Hematopoietic multipotent progenitor cell treated with erythropoietin and hydrocortisone succinate and interleukin-3 and kit ligand, for 17 days (in vitro differentiated cells): ENCODE results near the gene ING4.
"Not testable (repeated sequence)": the region's sequence is repeated elsewhere in the genome, so short reads cannot be mapped to it uniquely, and the experiment has no call there.

Experiments
- DNase-seq: peaks from one replicate; pipeline ENCODE4 v3.0.0-alpha.2; 2015; ENCODE audit warnings: low spot score

Gene ING4

DNA sequence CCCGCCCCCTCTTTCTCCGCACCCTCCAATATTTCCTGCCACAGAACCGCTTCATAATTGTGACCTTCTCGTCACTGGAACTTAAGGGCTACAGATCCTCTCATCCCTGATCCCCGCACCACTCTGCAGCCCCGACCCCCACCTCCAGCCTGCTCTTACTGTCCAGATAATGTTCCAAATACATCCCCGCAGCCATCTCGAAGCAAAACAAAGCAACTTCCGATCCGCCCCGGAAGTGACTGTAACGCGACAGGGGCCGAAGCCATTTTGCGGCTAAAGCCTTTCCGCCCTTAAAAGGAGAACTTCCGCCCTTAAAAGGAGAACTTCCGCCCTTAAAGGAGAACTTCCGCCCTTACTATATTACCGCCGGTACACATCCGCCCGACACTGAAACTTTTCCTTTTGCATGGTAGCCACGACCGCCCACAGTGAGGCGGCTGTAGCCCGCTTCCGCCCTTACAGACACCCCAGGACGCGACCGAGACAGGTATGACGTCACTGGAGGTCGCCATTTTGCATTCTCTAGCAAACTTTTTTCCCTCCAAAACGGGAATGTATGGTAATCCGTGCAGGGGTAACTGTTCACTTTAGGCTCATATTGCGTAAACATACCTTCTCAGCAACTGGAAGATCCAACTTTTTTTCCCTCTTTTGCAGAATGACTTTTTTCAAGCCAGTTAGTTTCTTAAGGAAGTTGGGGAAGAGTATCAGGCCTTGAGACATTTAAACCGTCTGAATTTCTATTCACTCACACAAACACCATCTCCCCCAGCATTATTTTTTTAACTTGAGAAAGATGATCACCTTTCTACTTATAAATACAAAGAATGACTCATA lies at the start of gene ING4:
TSS of gene ING4 (minus strand) at position 214 of the 837 bp plus-strand sequence. CDS start at position 196, 18 bp downstream.
- DNase-seq = peak; percentile 99

DNA sequence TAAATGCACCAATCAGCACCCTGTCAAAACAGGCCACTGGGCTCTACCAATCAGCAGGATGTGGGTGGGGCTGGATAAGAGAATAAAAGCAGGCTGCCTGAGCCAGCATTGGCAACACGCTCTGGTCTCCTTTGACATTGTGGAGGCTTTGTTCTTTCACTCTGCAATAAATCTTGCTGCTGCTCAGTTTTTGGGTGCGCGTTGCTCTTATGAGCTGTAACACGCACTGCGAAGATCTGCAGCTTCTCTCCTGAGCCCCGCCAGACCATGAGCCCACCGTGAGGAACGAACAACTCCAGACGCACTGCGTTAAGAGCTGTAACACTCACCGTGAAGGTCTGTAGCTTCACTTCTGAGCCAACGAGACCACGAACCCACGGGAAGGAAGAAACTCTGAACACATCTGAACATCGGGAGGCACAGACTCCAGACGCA lies 46.1 kb upstream of the ING4 start:
- no peak for DNase-seq

DNA sequence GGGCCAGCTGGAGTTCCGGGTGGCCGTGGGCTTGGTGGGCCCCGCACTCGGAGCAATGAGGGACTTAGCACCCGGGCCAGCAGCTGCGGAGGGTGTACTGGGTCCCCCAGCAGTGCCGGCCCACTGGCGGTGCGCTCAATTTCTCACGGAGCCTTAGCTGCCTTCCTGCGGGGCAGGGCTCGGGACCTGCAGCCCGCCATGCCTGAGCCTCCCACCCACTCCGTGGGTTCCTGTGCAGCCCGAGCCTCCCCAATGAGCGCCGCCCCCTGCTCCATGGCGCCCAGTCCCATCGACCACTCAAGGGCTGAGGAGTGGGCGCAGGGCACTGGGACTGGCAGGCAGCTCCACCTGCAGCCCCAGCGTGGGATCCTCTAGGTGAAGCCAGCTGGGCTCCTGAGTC lies 45.4 kb upstream of the ING4 start:
- not testable (repeated sequence) for DNase-seq

DNA sequence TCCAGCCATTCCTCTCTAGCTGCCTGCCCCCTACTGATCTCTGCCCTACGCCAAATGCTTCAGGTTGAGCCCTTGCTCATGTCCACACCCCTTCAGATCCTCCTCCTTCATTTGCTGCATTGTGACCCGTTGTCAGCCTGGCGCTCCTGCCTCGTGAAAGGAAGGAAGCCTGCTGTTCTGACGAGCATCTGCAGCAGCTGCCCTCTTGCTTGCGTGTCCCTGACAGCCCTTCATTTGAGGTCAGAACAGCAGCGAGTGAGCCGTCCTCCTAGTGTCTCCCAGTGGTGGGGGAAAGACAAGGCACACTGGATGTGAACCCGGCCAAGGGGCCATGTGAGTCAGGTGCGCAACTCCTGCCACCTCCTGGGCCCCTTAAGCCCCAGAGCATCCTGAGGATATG lies 40.7 kb upstream of the ING4 start:
- no peak for DNase-seq

DNA sequence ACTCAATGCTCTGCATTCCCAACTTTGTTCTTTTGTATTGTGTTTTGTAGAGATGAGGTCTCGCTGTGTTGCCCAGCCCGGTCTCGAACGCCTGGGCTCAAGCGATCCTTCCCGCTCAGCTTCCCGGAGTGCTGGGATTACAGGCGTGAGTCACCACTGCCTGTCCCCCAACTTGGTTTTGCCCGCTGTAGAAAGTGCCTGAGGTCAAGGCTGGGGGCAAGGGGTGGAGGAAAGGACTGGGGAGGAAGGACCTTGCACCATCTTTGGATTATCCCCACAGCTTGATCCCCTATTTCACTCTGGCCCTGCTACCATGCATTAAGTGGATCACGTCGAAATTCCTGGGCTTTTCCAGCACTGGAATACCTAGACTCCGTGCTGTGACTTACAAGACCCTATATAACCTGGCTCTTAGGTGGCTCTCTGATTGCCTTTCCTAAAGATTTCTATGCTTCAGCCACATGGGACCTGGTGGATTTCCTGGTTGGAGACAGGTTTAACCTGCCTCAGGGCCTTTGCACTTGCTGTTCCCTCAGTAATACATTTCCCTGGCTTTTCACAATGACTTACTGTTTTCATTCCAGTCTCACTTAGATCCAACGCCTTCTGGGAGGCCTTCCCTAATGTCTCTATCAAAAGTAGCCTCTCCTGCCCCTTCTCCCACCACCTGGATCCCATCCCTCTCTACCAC lies 38.3 kb upstream of the ING4 start:
- no peak for DNase-seq

DNA sequence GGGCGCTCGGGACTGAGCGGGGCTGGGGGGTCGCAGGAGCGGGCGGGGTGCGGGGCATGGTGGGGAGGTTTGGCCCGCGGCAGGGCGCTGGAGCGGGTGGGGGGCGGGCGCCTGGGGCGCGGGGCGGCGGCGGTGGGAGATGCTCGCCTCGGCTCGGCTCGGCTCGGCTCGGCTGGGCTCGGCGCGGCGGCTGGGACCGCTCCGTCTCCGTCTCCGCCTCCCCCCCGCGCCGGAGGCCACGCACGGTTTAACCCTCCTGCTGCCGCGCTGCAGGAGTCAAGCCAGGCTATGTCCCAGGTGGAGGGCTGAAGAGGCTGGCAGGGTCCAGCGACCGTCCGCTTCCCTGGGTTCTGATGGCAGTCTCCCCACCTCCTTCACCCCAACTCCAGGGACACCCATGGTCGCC lies 37.7 kb upstream of the ING4 start, which contains the start of gene PIANP:
TSS of gene PIANP (minus strand) at position 170 of the 406 bp plus-strand sequence. CDS start 2,754 bp downstream, outside the sequence.
- DNase-seq = no peak

DNA sequence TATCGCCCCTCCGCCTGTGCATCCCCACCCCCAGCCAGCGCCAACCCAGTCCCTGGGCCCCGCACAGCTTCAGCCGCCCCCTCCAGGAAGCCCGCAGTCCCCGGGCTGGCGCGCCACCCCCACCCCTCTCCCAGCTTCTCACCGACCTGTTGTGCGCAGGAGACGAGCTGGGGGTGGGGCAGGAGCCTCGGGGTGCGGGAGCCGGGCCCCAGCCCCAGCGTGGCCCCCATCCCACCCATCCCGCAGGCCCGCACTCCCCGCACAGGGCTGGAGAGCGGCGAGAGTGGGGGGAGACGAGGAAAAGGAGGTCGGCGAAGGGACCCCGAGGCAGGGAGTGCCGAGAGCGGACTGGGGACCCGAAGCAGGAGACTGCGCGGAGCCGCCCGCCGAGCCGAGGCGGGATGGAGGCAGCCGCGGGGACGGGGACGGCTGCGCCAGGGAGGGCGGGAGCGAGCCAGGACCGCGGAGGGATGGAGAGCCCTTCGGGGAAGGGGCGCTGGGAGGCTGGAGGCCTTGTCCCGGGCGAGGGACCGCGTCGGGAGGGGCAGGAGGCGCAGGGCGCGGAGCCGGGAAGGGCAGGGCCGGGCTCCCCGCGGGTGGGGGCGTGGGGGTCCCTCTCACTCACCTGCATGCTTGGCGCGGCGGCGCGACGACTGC lies 37.2 kb upstream of the ING4 start:
- DNase-seq = no peak

DNA sequence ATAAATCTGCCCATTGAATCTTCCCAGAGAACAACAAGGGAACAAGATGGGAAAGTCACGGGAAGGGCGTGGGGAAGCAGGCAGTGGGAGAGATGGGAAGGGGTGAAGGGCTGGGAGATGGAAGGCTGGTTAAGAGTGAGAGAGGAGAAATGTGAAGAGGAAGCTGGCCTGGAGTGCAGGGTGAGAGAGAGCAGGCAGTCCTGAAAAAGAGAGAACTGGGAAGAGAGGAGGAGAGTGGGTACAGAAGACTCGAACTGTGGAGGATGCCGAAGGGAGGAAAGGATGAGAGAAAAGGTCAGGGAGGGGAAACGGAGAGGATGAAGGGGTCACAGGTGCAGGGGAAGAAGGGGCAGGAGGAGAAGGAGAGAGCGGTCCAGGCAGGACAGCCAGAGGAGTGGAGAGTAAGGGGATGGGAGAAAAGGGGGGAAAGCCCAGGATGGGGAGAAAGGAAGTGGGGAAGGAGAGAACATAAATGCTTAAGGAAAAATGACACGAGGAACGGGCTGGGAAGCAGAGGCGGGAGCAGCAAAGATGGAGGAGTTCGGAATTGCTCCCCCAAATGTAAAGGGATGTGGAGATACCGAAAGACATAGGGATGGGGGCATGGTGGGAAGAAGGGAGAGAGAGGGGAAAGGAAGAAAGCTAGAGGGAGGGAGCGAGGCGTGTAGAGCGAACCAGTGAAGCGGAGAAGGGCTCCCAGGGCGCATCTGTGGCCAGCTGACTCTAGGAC lies 36.5 kb upstream of the ING4 start:
- DNase-seq = no peak

GRCh38 chr12:6698352-6699046 lies 35.6 kb upstream of the ING4 start:
- no peak for DNase-seq

GRCh38 chr12:6697584-6698351 lies 34.8 kb upstream of the ING4 start:
- DNase-seq = peak; percentile 47

- DNase-seq = no peak
Observed at GRCh38 chr12:6696690-6697583, 34.0 kb upstream of the ING4 start.

- DNase-seq = no peak
Observed at GRCh38 chr12:6695313-6696045, 32.6 kb upstream of the ING4 start.

GRCh38 chr12:6694701-6695100 lies 31.8 kb upstream of the ING4 start:
- DNase-seq = no peak

GRCh38 chr12:6693832-6694355 lies 31.0 kb upstream of the ING4 start:
- DNase-seq = no peak

DNA sequence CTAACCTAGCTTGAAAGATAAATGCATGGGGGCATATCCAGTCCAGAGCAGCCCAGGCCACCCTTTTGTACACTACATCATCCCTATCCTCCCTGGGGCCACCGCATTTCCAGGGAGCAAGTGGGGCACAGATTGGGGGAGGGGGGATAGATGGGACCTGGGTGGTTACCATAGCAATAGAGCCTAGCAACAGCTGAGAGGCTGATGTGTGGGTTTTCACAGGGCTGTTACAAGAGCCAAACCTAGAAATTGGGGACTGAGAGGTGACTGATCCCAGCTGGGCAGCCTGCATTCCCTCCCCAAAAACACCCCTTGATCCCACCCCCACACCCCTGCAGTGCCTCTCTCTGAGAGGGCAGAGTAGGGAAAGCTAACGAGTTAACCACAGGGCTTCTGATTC lies 30.0 kb upstream of the ING4 start:
- DNase-seq = no peak

DNA sequence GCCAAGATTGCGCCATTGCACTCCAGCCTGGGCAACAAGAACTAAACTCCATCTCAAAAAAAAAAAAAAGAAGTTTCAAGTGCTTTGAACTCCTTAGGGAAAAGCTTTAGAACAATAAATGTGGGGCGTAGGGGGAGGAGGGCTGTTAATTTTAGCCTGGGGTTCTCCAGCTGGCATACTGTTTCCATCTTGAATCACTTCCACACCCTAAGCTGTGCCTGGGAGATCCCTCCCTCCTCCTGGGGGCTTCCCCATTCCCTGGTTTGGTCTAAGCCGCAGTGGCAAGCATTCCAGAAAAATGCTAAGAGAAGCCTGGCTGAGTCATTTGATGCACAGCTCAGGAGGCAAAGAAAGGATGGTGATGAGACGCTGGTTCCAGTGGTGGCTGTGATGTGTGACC lies 28.6 kb upstream of the ING4 start:
- DNase-seq = no peak

GRCh38 chr12:6688999-6689882 lies 26.3 kb upstream of the ING4 start, which contains the start of gene ZNF384:
ZNF384 (minus strand) TSS chr12:6689375; CDS start chr12:6679520, 9,855 bp downstream.
- DNase-seq = peak; percentile 97
